Adrenal gland (tissue), 12 donors: ENCODE data around the gene RNF39. TPM values are rescaled to one million over a fixed set of nuclear protein-coding genes. Genes with fewer than 3 reads are reported as not detected.
A peak's percentile ranks its signal among the peaks of the same experiment; 100 is the strongest.
"Not testable (repeated sequence)": the region's sequence is repeated elsewhere in the genome, so short reads cannot be mapped to it uniquely, and the experiment has no call there.

ENCODE experiments used
- DNase-seq, 7 donors: peaks; one replicate each; pipeline ENCODE4 v3.0.0-alpha.2; 2019 to 2020
- H3K27ac ChIP-seq, 5 donors: fragments of 200-600 bp; sonication (generic) in 4 of 5; 1 replicate in 3 of 5; 2 replicates in 2 of 5; pipeline versions ENCODE4 v1.5.1 to v1.8.0; 2016 to 2020; ENCODE audit warnings: mild to moderate bottlenecking in 1 of 5
- H3K27me3 ChIP-seq: fragments of 200-600 bp; 2 replicates; pipeline ENCODE4 v1.8.0; 2021
- H3K36me3 ChIP-seq, 2 donors: fragments of 200-600 bp; replicated peaks in 1 of 2; 1 replicate in 1 of 2; 2 replicates in 1 of 2; pipeline versions ENCODE4 v1.5.1 to v1.8.0; 2018 to 2022
- H3K4me1 ChIP-seq, 2 donors: fragments of 200-600 bp; replicated peaks in 1 of 2; 1 replicate in 1 of 2; 2 replicates in 1 of 2; pipeline versions ENCODE4 v1.5.1 to v1.8.0; 2018 to 2021
- H3K4me3 ChIP-seq, 4 donors: fragments of 200-600 bp; sonication (generic) in 3 of 4; one replicate each; pipeline ENCODE4 v1.5.1; 2016 to 2018
- H3K9me3 ChIP-seq, 3 donors: fragments of 200-600 bp; sonication (generic) in 1 of 3; replicated peaks in 1 of 3; 1 replicate in 2 of 3; 2 replicates in 1 of 3; pipeline versions ENCODE4 v1.5.1 to v1.8.0; 2016 to 2021
- CTCF ChIP-seq, 6 experiments: fragments of 450-650 bp in 4 of 6; fragments of 200-600 bp in 2 of 6; sonication (generic) in 1 of 6; IDR thresholded peaks; 1 replicate in 5 of 6; 2 replicates in 1 of 6; pipeline versions ENCODE4 v1.5.1 to v1.8.0; 2016 to 2021; ENCODE audit warnings: antibody characterized with exemption in 6 of 6, mild to moderate bottlenecking in 2 of 6, moderate library complexity in 1 of 6
- POLR2A ChIP-seq, 2 donors: fragments of 450-650 bp; IDR thresholded peaks; one replicate each; pipeline ENCODE4 v1.6.1; 2017; ENCODE audit warnings: antibody characterized with exemption in 2 of 2, mild to moderate bottlenecking in 2 of 2, moderate library complexity in 1 of 2
- WGBS, 4 donors: extraction: QIAGEN DNeasy Blood & Tissue Kit in 2 of 4; methylation state at CpG; one replicate each; pipeline versions ENCODE4 v1.1.5 to v1.1.7; 2013 to 2017; 5-methylcytosine and 5-hydroxymethylcytosine counted together
- intact Hi-C, 2 donors: fragments of 100-400 bp; cut with DNase I; formaldehyde crosslinking; loops; one replicate each; pipeline versions ENCODE4 v1.14.1 to v1.15.0; 2022 to 2023
- polyA plus RNA-seq, 3 donors: library from polyadenylated mRNA; stranded (reverse); fragments of 200-250 nt in 2 of 3; fragments of 350-450 nt in 1 of 3; fragmentation: Illumina TruSeq in 1 of 3; extraction: RNeasy Lipid Tissue Mini Kit (QIAGEN cat#74804) in 1 of 3; gene quantifications; one replicate each; pipeline ENCODE4 v1.2.3, GENCODE V29; 2013 to 2014
- total RNA-seq, 9 donors: library from RNA; depleted of rRNA in 4 of 9; stranded (reverse); fragments of >200 nt in 4 of 9; fragments of 120-200 nt in 1 of 9; fragmentation: NEBNext Ultra II Directional in 1 of 9; extraction: Animal tissue kit (Norgen Biotek cat#: 25700) in 1 of 9; gene quantifications; one replicate each; pipeline versions ENCODE4 v1.1.0 to v1.2.4, GENCODE V29; 2013 to 2023
- donor health status: healthy with polysubstance abuse.
- donor health status: Bipolar disorder and iron deficiency.
- donor health status: DM: yes; HTN: yes; CAD: no.
- donor health status: DM: no; HTN: no; CAD: no.
- donor health status: DM: no; HTN: no; CAD: no.
- donor health status: DM: yes; HTN: yes; CAD: no.

The RNF39 gene
- total and polyA plus RNA-seq, 12 donors = 0.11 to 1.7 (median 0.55) TPM; not detected in 3

- H3K27me3 ChIP-seq = no peaks in the 10 kb centered on the region
- H3K36me3 ChIP-seq = no peaks in the 10 kb centered on the region
- peak in 3 of 7 donors; percentile 24 to 47 (median 35) for DNase-seq
- no peaks in the 10 kb centered on the region for H3K9me3 ChIP-seq
- intact Hi-C loops = no loop called here
- no peak overlapping the region for H3K4me3 ChIP-seq
- H3K4me1 ChIP-seq = peaks cover 5 to 18% of the 10 kb centered on the region in 2 donors
- TF ChIP-seq POLR2A (IDR thresholded peaks at IDR 0.05) (peak in 1 of 2 donors; percentile 21), CTCF (IDR thresholded peaks at IDR 0.05) (peak; percentile 33 to 70 (median 62))
- 37 to 45% (median 39%) methylated on average over 4 of the region's 4 CpGs for WGBS, 4 donors
- H3K27ac ChIP-seq = peak overlapping the region in 4 of 5 donors; percentile 37 to 68 (median 52)
Observed at GRCh38 chr6:30037182-30037788, 38.3 kb downstream of the RNF39 start.

- TF ChIP-seq POLR2A (IDR thresholded peaks at IDR 0.05) = no peak
- no peak for TF ChIP-seq CTCF (IDR thresholded peaks at IDR 0.05)
Observed at GRCh38 chr6:30035784-30036183, 39.8 kb downstream of the RNF39 start.

GRCh38 chr6:30033440-30033839 is 42.1 kb downstream of the RNF39 start:
- H3K4me3 ChIP-seq, intact Hi-C loops, H3K27me3 ChIP-seq, H3K9me3 ChIP-seq, H3K36me3 ChIP-seq: not testable (repeated sequence)
- peak in 1 of 2 donors; percentile 29 for TF ChIP-seq POLR2A (IDR thresholded peaks at IDR 0.05)
- 43 to 52% (median 47%) methylated on average over 5 of the region's 5 CpGs for WGBS, 4 donors
- peak; percentile 66 to 82 (median 75) for DNase-seq
- Histone ChIP-seq H3K27ac (peak overlapping the region in 4 of 5 donors; percentile 39 to 63 (median 54)), H3K4me1 (peaks cover 5 to 18% of the 10 kb centered on the region in 2 donors)

More at GRCh38 chr6:30035784-30036183, 39.8 kb downstream of the RNF39 start:
- no peaks in the 10 kb centered on the region for H3K27me3 ChIP-seq
- H3K9me3 ChIP-seq = no peaks in the 10 kb centered on the region
- H3K36me3 ChIP-seq = no peaks in the 10 kb centered on the region
- no peak overlapping the region for H3K27ac ChIP-seq
- H3K4me3 ChIP-seq = no peak overlapping the region
- WGBS, 4 donors = 82 to 95% (median 87%) methylated on average over 1 of the region's 1 CpG
- H3K4me1 ChIP-seq = peaks cover 5 to 18% of the 10 kb centered on the region in 2 donors
- intact Hi-C loops = no loop called here
- DNase-seq = no peak

GRCh38 chr6:30031381-30031780 is 44.2 kb downstream of the RNF39 start:
- no peak for DNase-seq
- H3K27me3 ChIP-seq = no peaks in the 10 kb centered on the region
- H3K4me3 ChIP-seq = no peak overlapping the region
- H3K36me3 ChIP-seq = no peaks in the 10 kb centered on the region
- no peaks in the 10 kb centered on the region for H3K9me3 ChIP-seq
- intact Hi-C loops = no loop called here
- no peak for TF ChIP-seq POLR2A (IDR thresholded peaks at IDR 0.05)
- TF ChIP-seq CTCF (IDR thresholded peaks at IDR 0.05) = no peak
- peaks cover 0 to 11% of the 10 kb centered on the region in 2 donors for H3K4me1 ChIP-seq
- no peak overlapping the region for H3K27ac ChIP-seq

GRCh38 chr6:30029588-30029987 is 46.0 kb downstream of the RNF39 start:
- Histone ChIP-seq H3K9me3 (no peaks in the 10 kb centered on the region), H3K4me1 (peaks cover 0 to 10% of the 10 kb centered on the region in 2 donors), H3K27ac (no peak overlapping the region), H3K4me3 (no peak overlapping the region), H3K36me3 (no peaks in the 10 kb centered on the region), H3K27me3 (no peaks in the 10 kb centered on the region)
- 77 to 92% (median 83%) methylated on average over 1 of the region's 1 CpG for WGBS, 4 donors
- DNase-seq = no peak
- TF ChIP-seq CTCF (IDR thresholded peaks at IDR 0.05) (no peak), POLR2A (IDR thresholded peaks at IDR 0.05) (no peak)
- intact Hi-C loops = no loop called here
